Bronchial epithelial cell (primary cell): ENCODE data around the gene ARHGAP4. TPM values are rescaled to one million over a fixed set of nuclear protein-coding genes. Genes with fewer than 3 reads are reported as not detected.
A peak's percentile ranks its signal among the peaks of the same experiment; 100 is the strongest.

Experiments
- DNase-seq: peaks from one replicate; pipeline ENCODE4 v3.0.0-alpha.2; 2010; ENCODE audit warnings: low read depth
- FAIRE-seq: peaks from 2 replicates; lab custom pipeline; 2011; peaks lifted over from hg19 to GRCh38; lab: Jason Lieb, UNC
- H3K27me3 ChIP-seq: 2 replicates; pipeline ENCODE4 v1.5.1; 2011; ENCODE audit warnings: low read length; ENCODE audit not compliant: control insufficient read depth, insufficient read depth
- H3K36me3 ChIP-seq: 2 replicates; pipeline ENCODE4 v1.5.1; 2011; ENCODE audit warnings: low read length; ENCODE audit not compliant: control insufficient read depth, insufficient read depth
- H3K4me3 ChIP-seq: 2 replicates; pipeline ENCODE4 v1.5.1; 2011; ENCODE audit warnings: mild to moderate bottlenecking, low read depth, low read length, control low read depth
- CTCF ChIP-seq: IDR thresholded peaks from 2 replicates; pipeline ENCODE4 v1.5.1; 2011; ENCODE audit warnings: mild to moderate bottlenecking, moderate library complexity, low read length, control low read depth, inconsistent platforms; ENCODE audit not compliant: insufficient read depth, severe bottlenecking
- total RNA-seq: library from RNA; depleted of rRNA; stranded (reverse); fragments of >200 nt; gene quantifications from 2 replicates; pipeline ENCODE4 v1.2.1, GENCODE V29; 2014

The ARHGAP4 gene
- total RNA-seq, 1 donor from 2014 or later = 0.79 TPM

GRCh38 chrX:153879741-153880439 is 46.2 kb downstream of the ARHGAP4 start:
- Histone ChIP-seq H3K4me3 (no peak overlapping the region), H3K27me3 (peaks cover 1% of the 10 kb centered on the region), H3K36me3 (no peaks in the 10 kb centered on the region)
- DNase-seq (no peak), FAIRE-seq (no peak)
- TF ChIP-seq CTCF = no peak

GRCh38 chrX:153878969-153879653 is 47.0 kb downstream of the ARHGAP4 start:
- H3K27me3 ChIP-seq = no peaks in the 10 kb centered on the region
- no peak overlapping the region for H3K4me3 ChIP-seq
- no peaks in the 10 kb centered on the region for H3K36me3 ChIP-seq
- TF ChIP-seq CTCF = no peak
- DNase-seq (no peak), FAIRE-seq (no peak)

GRCh38 chrX:153878345-153878744 is 47.7 kb downstream of the ARHGAP4 start:
- DNase-seq (no peak), FAIRE-seq (no peak)
- H3K27me3 ChIP-seq = no peaks in the 10 kb centered on the region
- H3K36me3 ChIP-seq = no peaks in the 10 kb centered on the region
- no peak for TF ChIP-seq CTCF
- H3K4me3 ChIP-seq = no peak overlapping the region

GRCh38 chrX:153877571-153878261 is 48.3 kb downstream of the ARHGAP4 start:
- no peak for FAIRE-seq

GRCh38 chrX:153876112-153876491 is 50.0 kb downstream of the ARHGAP4 start:
- TF ChIP-seq CTCF = no peak
- Histone ChIP-seq H3K27me3 (no peaks in the 10 kb centered on the region), H3K4me3 (no peak overlapping the region), H3K36me3 (no peaks in the 10 kb centered on the region)
- FAIRE-seq (peak; percentile 7), DNase-seq (no peak)

More at GRCh38 chrX:153877571-153878261, 48.3 kb downstream of the ARHGAP4 start:
- no peaks in the 10 kb centered on the region for H3K27me3 ChIP-seq
- TF ChIP-seq CTCF = no peak
- DNase-seq = no peak
- H3K4me3 ChIP-seq = no peak overlapping the region
- H3K36me3 ChIP-seq = no peaks in the 10 kb centered on the region
